ENCODE measurements around the gene XYLT1.

The XYLT1 gene

DNA sequence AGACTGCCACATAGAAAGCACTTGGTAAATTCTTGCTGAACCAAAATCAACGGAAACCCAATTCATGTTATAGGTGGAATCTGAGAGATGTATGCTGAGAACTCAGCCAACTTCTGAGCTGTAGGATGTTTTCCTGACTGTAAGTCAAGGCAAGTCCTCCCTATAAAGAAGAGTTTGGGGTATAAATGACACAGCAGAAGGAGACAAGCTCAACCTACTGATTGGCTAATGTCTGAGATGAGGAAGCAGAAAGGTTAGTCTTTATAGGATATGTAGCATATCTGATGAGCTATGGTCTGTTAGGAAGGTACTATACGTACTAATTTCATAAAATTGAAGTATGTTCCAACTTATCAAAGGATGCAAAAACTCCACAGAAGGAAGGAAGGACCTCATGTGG lies 99.5 kb downstream of the XYLT1 start:
- H3K4me3 ChIP-seq (ENCODE audit: low read depth, low read length), result no peak overlapping the region
- in situ Hi-C loops (cut with HindIII; ENCODE audit: low pct_ligation_motif_present, low sequenced_read_pairs), result no loop called here

GRCh38 chr16:17370731-17371285 lies 100.0 kb downstream of the XYLT1 start:
- no peak for DNase-seq
- no peak overlapping the region for H3K4me3 ChIP-seq (ENCODE audit: low read depth, low read length)
- H3K27ac ChIP-seq, result no peak overlapping the region
- H3K36me3 ChIP-seq (replicated peaks), result no peaks in the 10 kb centered on the region
- no peaks in the 10 kb centered on the region for H3K27me3 ChIP-seq (replicated peaks)
- TF ChIP-seq, protein P1, sequence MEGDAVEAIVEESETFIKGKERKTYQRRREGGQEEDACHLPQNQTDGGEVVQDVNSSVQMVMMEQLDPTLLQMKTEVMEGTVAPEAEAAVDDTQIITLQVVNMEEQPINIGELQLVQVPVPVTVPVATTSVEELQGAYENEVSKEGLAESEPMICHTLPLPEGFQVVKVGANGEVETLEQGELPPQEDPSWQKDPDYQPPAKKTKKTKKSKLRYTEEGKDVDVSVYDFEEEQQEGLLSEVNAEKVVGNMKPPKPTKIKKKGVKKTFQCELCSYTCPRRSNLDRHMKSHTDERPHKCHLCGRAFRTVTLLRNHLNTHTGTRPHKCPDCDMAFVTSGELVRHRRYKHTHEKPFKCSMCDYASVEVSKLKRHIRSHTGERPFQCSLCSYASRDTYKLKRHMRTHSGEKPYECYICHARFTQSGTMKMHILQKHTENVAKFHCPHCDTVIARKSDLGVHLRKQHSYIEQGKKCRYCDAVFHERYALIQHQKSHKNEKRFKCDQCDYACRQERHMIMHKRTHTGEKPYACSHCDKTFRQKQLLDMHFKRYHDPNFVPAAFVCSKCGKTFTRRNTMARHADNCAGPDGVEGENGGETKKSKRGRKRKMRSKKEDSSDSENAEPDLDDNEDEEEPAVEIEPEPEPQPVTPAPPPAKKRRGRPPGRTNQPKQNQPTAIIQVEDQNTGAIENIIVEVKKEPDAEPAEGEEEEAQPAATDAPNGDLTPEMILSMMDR (IDR thresholded peaks at IDR 0.05; ENCODE audit: low read depth, low read length, missing control alignments), result no peak
- in situ Hi-C loops (cut with HindIII; ENCODE audit: low pct_ligation_motif_present, low sequenced_read_pairs), result no loop called here

More for the DNA sequence above, 99.5 kb downstream of the XYLT1 start:
- H3K27me3 ChIP-seq (replicated peaks), result no peaks in the 10 kb centered on the region
- TF ChIP-seq, protein P1 (IDR thresholded peaks at IDR 0.05; ENCODE audit: low read depth, low read length, missing control alignments), result no peak
- no peak for DNase-seq
- no peaks in the 10 kb centered on the region for H3K36me3 ChIP-seq (replicated peaks)
- H3K27ac ChIP-seq, result no peak overlapping the region

DNA sequence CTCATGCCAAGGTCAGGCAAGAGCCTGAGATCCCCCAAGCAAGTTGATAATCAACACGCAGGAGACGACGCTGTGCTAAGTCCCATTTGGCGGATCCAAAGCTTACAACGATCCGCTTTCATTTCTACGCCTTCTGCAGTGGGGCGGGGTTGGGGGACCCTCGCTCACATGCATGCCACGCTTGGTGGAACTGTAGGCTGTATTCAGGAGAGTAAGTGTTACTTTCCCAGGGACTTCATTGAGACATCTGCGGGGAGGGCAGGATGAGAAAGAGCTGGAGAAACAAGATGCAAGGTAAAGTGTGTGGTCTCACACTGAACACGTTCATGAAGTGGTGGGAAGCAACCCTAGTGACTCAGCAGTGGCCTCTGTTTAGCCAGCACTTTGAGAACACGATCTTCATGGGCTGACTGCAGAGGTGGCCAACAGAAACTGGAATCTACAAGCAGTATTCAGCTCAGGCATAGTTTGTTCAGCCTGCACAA lies 100.5 kb downstream of the XYLT1 start:
- Histone ChIP-seq H3K27me3 (replicated peaks) (no peaks in the 10 kb centered on the region), H3K4me3 (ENCODE audit: low read depth, low read length) (no peak overlapping the region), H3K27ac (no peak overlapping the region), H3K36me3 (replicated peaks) (no peaks in the 10 kb centered on the region)
- TF ChIP-seq, protein P1 (IDR thresholded peaks at IDR 0.05; ENCODE audit: low read depth, low read length, missing control alignments), result no peak
- in situ Hi-C loops (cut with HindIII; ENCODE audit: low pct_ligation_motif_present, low sequenced_read_pairs), result no loop called here
- DNase-seq, result no peak

DNA sequence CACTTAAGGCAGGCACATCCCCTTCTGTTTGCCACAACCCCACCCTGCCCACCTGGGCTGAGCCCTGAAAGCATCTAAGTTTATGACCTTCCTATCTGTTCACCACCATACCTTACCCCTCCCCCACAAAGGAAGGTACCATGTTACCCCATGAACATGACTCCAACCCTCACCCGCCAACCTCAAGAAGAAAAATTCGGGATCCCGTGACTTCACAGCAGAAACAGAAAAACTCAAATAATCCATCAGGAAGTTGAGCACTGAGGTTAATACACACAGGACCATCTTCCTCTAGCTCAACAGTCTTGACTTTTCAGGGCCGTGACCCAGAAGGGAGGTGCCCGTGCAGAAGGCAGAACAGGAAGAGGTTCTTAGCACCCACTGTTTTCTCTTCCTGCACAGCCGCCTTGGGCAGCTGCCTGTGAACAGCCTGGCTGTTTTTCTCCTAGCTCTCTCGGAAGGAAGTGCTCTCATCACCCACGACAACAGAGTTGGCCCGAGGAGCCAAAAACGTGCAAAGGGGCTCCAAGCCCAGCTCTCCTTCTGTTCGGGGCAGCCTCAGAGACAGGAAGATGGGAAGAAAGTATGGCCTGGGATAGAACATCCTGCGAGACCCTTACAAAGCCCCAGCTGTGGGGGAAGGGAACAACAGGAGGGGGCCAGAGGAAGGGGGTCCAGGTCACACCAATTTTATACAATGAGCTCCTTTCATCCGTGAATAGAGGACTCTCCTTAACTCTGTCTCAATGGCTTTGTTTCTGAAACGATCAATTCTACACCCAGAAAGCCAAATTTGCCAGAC lies 101.1 kb downstream of the XYLT1 start:
- Histone ChIP-seq H3K4me3 (ENCODE audit: low read depth, low read length) (no peak overlapping the region), H3K36me3 (replicated peaks) (no peaks in the 10 kb centered on the region), H3K27me3 (replicated peaks) (no peaks in the 10 kb centered on the region), H3K27ac (no peak overlapping the region)
- DNase-seq, result no peak
- in situ Hi-C loops (cut with HindIII; ENCODE audit: low pct_ligation_motif_present, low sequenced_read_pairs), result no loop called here
- TF ChIP-seq, protein P1 (IDR thresholded peaks at IDR 0.05; ENCODE audit: low read depth, low read length, missing control alignments), result no peak

DNA sequence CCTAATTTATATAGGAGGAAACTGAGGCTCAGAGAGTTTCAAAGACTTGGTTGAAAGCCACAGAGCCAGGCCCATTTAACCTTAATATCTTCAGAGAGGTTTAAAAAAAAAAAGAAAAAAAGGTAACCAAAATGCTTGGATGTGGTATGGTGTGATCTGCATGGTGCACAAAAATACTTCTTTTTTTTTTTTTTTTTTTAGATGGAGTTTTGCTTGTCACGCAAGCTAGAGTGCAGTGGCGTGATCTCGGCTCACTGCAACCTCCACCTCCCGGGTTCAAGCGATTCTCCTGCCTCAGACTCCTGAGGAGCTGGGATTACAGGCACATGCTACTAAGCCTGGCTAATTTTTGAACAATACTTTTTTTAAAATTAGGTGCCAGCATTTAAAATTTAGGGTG lies 101.8 kb downstream of the XYLT1 start:
- in situ Hi-C loops (cut with HindIII; ENCODE audit: low pct_ligation_motif_present, low sequenced_read_pairs), result no loop called here
- Histone ChIP-seq H3K4me3 (ENCODE audit: low read depth, low read length) (no peak overlapping the region), H3K36me3 (replicated peaks) (no peaks in the 10 kb centered on the region), H3K27me3 (replicated peaks) (no peaks in the 10 kb centered on the region), H3K27ac (no peak overlapping the region)
- DNase-seq, result no peak
- TF ChIP-seq, protein P1 (IDR thresholded peaks at IDR 0.05; ENCODE audit: low read depth, low read length, missing control alignments), result no peak

Data from brain microvascular endothelial cell (primary cell).